GM18861 (cell line): ENCODE results near the gene TAPBPL.
A peak's percentile ranks its signal among the peaks of the same experiment; 100 is the strongest.
"Not testable (repeated sequence)": the region's sequence is repeated elsewhere in the genome, so short reads cannot be mapped to it uniquely, and the experiment has no call there.

ENCODE experiments used
- ATAC-seq: cut with Tn5 transposase; IDR thresholded peaks from one replicate; pipeline ENCODE4 v1.9.1; 2021; ENCODE audit not compliant: unreplicated experiment

TAPBPL gene

GRCh38 chr12:6489449-6489848, 37.6 kb downstream of the TAPBPL start:
- no peak for ATAC-seq

DNA sequence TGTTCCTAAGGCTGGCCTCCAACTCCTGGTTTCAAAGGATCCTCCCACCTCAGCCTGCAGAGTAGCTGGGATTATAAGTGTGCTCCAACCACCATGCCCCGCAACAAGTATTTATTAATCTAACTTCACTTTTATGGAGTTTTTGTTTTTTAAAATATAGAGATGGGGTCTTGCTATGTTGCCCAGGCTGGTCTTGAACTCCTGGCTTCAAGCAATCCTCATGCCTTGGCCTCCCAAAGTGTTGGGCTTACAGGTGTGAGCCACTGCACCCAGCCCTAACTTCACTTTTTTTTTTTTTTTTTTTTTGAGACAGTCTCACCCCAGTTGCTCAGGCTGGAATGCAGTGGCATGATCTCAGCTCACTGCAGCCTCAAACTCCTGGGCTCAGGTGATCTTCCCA, 38.8 kb downstream of the TAPBPL start:
- not testable (repeated sequence) for ATAC-seq

DNA sequence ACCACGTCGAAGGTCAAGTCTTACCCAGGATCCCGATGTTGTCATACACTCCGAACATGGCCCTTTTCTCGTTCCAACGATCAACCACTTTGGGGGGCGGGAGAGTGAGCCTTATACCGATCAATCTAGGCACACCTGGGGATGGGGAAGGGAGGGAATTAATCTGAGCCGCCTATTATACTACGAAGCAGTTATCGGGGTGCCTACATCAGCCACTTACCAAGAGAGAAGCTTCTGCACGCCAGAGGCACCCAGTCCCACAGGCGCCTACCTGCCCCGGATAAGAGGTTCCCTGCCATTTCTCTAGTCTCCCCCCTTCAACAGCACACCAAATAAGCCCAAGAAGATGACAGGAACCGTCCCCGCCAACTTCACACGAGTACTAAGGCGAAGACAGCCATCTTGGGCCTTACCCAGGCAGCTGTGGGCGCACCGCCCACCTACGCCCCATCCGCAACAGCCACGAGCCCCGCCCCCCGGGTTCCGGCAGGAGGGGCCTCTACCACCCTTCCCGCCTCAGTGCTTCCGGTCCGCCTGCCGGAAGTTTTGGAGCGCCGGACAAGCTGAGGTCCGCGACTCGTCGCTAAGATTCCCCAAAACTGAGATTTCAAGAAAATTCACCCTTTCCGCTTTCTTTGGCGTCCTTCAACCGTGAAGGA, 41.1 kb downstream of the TAPBPL start, which contains the start of gene MRPL51:
MRPL51 (minus strand) TSS at position 425 of the 659 bp plus-strand sequence; CDS start at position 299, 126 bp downstream.
- peak; percentile 35 for ATAC-seq

DNA sequence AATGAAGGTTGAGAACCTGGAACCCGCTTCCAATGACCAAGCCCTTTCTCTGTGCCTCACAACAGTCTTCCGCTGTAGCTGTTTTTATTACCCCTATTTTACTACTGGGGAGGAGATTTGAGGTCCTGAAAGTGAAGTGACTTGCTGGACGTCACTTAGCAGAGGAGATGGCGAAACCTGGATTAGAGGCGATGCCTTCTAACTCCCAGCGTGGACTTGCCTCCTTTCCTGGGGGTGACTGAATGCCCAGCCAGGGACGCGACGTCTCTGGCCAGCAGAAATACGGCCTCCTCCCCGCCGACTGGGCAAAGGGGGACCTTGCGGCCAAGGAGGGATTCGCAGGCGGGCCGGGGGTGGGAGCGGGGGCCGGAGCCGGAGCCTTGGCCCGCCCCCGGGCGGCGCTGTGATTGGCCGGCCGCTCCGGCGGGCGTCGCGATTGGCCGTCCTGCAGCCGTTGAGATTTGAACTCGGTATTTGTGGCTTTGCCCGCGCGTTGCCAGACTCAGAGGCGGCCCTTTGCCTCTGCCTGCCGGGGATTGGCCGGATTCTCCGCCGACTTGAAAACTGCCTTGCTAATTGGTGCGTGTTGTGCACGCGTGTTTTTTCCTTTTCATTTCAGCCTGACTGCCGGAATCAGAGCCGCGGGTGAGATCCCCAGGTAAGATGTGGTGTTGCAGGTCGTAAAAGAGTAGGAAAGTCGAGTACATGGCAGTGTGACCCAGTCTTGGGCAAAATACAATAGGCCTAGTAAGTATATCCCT, 41.8 kb downstream of the TAPBPL start, which contains the start of gene NCAPD2:
NCAPD2 (plus strand) TSS at position 606 of the 761 bp plus-strand sequence. CDS start 997 bp downstream, outside the sequence.
- peak; percentile 81 for ATAC-seq

GRCh38 chr12:6494258-6494743, 42.5 kb downstream of the TAPBPL start:
- peak; percentile 23 for ATAC-seq

DNA sequence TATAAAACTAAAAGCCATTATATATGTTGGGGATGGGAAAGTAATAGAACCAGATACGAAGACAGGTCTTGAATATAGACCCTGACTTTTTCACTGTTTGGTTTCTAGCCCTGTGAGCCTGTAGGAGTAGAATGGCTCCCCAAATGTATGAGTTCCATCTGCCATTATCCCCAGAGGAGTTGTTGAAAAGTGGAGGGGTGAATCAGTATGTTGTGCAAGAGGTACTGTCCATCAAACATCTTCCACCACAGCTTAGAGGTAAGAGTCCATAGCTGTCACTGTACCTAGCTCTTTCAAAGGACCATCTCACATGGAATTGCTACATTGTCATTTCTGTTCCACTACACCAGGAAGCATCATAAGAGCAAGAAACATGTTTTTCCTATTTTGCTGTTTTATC, 43.1 kb downstream of the TAPBPL start:
- ATAC-seq: no peak

- not testable (repeated sequence) for ATAC-seq
Observed at GRCh38 chr12:6497291-6497690, 45.4 kb downstream of the TAPBPL start.

DNA sequence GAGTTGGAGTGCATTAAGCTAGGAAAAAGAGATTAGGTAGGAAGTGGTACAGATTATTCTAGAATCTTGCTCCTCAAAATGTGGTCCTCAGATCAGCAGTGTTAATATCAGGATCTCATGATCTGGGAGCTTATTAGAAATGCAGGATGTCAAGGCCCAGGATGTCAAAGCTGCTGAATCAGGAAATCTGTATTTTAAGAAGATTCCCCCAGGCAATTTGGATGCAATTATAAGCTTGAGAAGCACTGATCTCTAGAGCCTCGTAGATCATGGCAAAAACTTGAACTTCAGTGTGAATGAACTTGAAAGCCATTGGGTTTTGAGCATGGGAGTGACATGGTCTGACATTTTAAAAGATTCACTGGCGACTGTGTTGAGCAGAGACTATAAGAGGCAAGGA, 48.6 kb downstream of the TAPBPL start:
- ATAC-seq: no peak

DNA sequence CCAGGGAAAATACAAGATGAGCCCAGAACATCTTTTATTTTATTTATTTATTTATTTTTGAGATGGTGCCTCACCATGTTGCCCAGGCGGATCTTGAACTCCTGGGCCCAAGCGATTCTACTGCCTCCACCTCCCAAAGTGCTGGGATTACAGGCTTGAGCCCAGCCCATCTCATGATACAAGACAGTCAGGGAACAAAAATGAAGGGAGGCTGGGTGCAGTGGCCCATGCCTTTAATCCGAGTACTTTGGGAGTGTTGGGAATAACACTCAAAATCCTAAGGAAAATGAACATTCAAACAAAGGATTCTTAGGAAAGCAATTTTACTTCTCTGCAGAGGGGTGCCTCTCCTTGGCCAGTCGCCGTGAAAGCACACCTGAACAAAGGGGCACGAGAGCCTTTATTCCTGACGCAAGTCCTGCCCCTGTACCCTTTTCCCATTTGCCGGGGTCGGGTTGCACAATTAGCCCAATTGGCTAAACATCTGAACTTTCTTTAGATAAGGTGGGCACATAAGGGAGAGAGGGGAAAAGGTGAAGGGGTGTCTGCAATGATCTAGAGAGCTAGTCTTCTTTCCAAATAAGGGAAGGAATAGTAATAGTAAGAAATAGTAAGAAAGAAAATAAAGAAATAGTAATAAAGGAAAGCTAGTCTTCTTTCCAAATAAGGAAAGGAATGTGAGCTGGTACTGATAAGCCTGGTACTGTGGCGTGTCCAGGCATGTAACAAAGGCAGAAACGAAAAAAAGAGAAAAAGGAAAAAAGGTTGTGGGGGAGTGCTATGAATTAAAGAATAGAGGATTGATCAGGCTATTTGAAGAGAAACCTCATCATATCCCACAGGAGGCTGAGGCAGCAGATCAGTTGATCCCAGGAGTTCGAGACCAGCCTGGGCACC, 55.5 kb downstream of the TAPBPL start:
- ATAC-seq: no peak

DNA sequence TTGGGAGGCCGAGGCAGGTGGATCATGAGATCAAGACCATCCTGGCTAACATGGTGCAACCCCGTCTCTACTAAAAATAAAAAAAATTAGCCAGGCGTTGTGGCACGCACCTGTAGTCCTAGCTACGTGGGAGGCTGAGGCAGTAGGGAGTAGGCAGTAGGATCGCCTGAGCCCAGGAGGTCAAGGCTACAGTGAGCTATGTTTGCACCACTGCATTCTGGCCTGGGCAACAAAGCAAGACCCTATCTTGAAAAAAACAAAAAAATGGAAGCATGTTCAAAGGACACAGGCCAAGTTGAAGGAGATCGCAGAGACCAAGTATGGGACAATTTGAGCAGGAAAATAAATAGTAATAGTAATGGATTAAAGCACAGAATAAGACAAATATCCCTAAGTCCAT, 56.2 kb downstream of the TAPBPL start:
- no peak for ATAC-seq
